Skeletal muscle tissue (tissue), 4 donors: ENCODE measurements around the gene CMIP. TPM values are rescaled to one million over a fixed set of nuclear protein-coding genes. Genes with fewer than 3 reads are reported as not detected.

Experiments
- H3K27ac ChIP-seq: one replicate; pipeline ENCODE4 v1.7.0; 2013; ENCODE audit warnings: mild to moderate bottlenecking, low read depth, low read length, inconsistent platforms
- H3K27me3 ChIP-seq, 3 donors: one replicate each; pipeline ENCODE4 v1.7.0; 2013; ENCODE audit warnings: low read length in 3 of 3; ENCODE audit not compliant: control insufficient read depth in 3 of 3, insufficient read depth in 3 of 3
- H3K36me3 ChIP-seq, 3 donors: one replicate each; pipeline ENCODE4 v1.7.0; 2013; ENCODE audit warnings: low read length in 3 of 3; ENCODE audit not compliant: control insufficient read depth in 3 of 3, insufficient read depth in 3 of 3
- H3K4me1 ChIP-seq, 3 donors: one replicate each; pipeline ENCODE4 v1.7.0; 2013; ENCODE audit warnings: low read length in 3 of 3, mild to moderate bottlenecking in 3 of 3; ENCODE audit not compliant: control insufficient read depth in 3 of 3, insufficient read depth in 3 of 3
- H3K4me3 ChIP-seq, 3 donors: one replicate each; pipeline ENCODE4 v1.7.0; 2013; ENCODE audit warnings: low read length in 3 of 3
- H3K9ac ChIP-seq, 3 donors: one replicate each; pipeline ENCODE4 v1.7.0; 2013; ENCODE audit warnings: low read length in 3 of 3, mild to moderate bottlenecking in 3 of 3, moderate library complexity in 2 of 3, low read depth in 1 of 3
- H3K9me3 ChIP-seq, 3 donors: one replicate each; pipeline ENCODE4 v1.7.0; 2013; ENCODE audit warnings: low read length in 3 of 3; ENCODE audit not compliant: control insufficient read depth in 3 of 3
- total RNA-seq: library from RNA; depleted of rRNA; stranded (reverse); fragments of >200 nt; gene quantifications from one replicate; pipeline ENCODE4 v1.2.3, GENCODE V29; 2014
- donor health status: Osteomylitis.

CMIP gene
- total RNA-seq, 1 donor from 2014 or later: 6.8 TPM

GRCh38 chr16:81454044-81454443, 9.4 kb downstream of the CMIP start:
- no peaks in the 10 kb centered on the region for H3K27me3 ChIP-seq
- H3K4me3 ChIP-seq: no peak overlapping the region
- H3K36me3 ChIP-seq: peaks cover 0 to 3% (median 0%) of the 10 kb centered on the region in 3 donors
- H3K9me3 ChIP-seq: no peaks in the 10 kb centered on the region
- peaks cover 9 to 18% (median 10%) of the 10 kb centered on the region in 3 donors for H3K4me1 ChIP-seq
- no peak overlapping the region for H3K9ac ChIP-seq
- H3K27ac ChIP-seq: no peak overlapping the region

- Histone ChIP-seq H3K27ac (no peak overlapping the region), H3K36me3 (peaks cover 0 to 3% (median 0%) of the 10 kb centered on the region in 3 donors), H3K27me3 (no peaks in the 10 kb centered on the region), H3K9ac (no peak overlapping the region), H3K9me3 (no peaks in the 10 kb centered on the region), H3K4me3 (no peak overlapping the region), H3K4me1 (peaks cover 13 to 18% (median 15%) of the 10 kb centered on the region in 3 donors)
Observed at GRCh38 chr16:81455006-81455405, 10.4 kb downstream of the CMIP start.

DNA sequence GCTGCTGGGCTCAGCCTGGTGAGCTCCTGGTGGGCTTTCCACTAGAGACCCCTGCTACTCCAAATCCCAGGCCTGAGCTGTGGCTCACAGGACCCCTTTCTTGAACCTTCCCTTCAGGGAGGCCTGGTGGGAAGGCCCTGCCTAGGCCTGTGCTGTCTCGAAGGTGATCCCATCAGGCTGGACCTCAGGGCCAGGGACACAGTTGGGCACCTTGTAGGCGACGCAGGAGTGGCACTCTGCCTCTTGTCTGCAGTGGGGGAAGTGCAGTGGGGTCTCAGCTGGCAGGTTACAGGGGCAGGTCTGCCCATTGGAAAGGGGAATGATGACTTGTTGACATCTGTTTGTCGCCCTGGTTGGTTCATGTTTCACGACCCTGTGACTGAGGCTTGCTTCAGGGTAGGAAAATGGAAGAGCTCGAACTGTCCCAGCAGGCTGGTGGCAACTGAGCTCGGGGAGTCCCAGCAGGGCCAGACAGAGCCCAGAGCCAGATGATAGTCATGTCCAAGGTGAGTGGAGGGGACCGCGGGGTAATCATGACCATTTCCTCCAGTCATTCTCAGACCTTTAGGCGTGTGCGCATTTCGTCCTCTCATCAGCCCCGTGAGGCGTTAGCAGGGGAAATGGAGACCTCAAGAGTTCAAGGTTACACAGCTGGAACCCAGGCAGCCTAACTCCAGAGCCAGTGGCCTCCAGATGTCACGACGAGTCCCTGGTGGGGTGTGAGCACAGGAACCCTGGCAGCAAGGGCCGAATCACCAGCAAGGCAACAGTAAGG, 11.3 kb downstream of the CMIP start:
- peaks cover 0 to 3% (median 0%) of the 10 kb centered on the region in 3 donors for H3K36me3 ChIP-seq
- peaks cover 14 to 21% (median 18%) of the 10 kb centered on the region in 3 donors for H3K4me1 ChIP-seq
- H3K4me3 ChIP-seq: no peak overlapping the region
- no peaks in the 10 kb centered on the region for H3K9me3 ChIP-seq
- H3K9ac ChIP-seq: no peak overlapping the region
- no peak overlapping the region for H3K27ac ChIP-seq
- no peaks in the 10 kb centered on the region for H3K27me3 ChIP-seq

GRCh38 chr16:81456523-81457325, 12.1 kb downstream of the CMIP start:
- no peak overlapping the region for H3K4me3 ChIP-seq
- no peaks in the 10 kb centered on the region for H3K27me3 ChIP-seq
- H3K9ac ChIP-seq: no peak overlapping the region
- no peaks in the 10 kb centered on the region for H3K9me3 ChIP-seq
- peaks cover 0 to 3% (median 0%) of the 10 kb centered on the region in 3 donors for H3K36me3 ChIP-seq
- no peak overlapping the region for H3K27ac ChIP-seq
- H3K4me1 ChIP-seq: peaks cover 18 to 20% (median 19%) of the 10 kb centered on the region in 3 donors

GRCh38 chr16:81457326-81458133, 12.9 kb downstream of the CMIP start:
- H3K4me3 ChIP-seq: no peak overlapping the region
- no peak overlapping the region for H3K9ac ChIP-seq
- no peaks in the 10 kb centered on the region for H3K27me3 ChIP-seq
- H3K9me3 ChIP-seq: no peaks in the 10 kb centered on the region
- H3K36me3 ChIP-seq: peaks cover 0 to 3% (median 0%) of the 10 kb centered on the region in 3 donors
- peaks cover 12 to 19% (median 15%) of the 10 kb centered on the region in 3 donors for H3K4me1 ChIP-seq
- no peak overlapping the region for H3K27ac ChIP-seq

- peaks cover 12 to 21% (median 13%) of the 10 kb centered on the region in 3 donors for H3K4me1 ChIP-seq
- H3K36me3 ChIP-seq: peaks cover 0 to 3% (median 0%) of the 10 kb centered on the region in 3 donors
Observed at GRCh38 chr16:81458149-81458669, 13.6 kb downstream of the CMIP start.

GRCh38 chr16:81458827-81459598, 14.4 kb downstream of the CMIP start:
- H3K27me3 ChIP-seq: no peaks in the 10 kb centered on the region

More at GRCh38 chr16:81458149-81458669, 13.6 kb downstream of the CMIP start:
- no peak overlapping the region for H3K27ac ChIP-seq
- no peaks in the 10 kb centered on the region for H3K27me3 ChIP-seq
- no peaks in the 10 kb centered on the region for H3K9me3 ChIP-seq
- H3K4me3 ChIP-seq: no peak overlapping the region
- no peak overlapping the region for H3K9ac ChIP-seq

GRCh38 chr16:81460075-81460474, 15.5 kb downstream of the CMIP start:
- no peak overlapping the region for H3K9ac ChIP-seq
- H3K36me3 ChIP-seq: peaks cover 0 to 3% (median 0%) of the 10 kb centered on the region in 3 donors
- no peak overlapping the region for H3K4me3 ChIP-seq
- no peaks in the 10 kb centered on the region for H3K27me3 ChIP-seq
- no peaks in the 10 kb centered on the region for H3K9me3 ChIP-seq
- peaks cover 7 to 17% (median 11%) of the 10 kb centered on the region in 3 donors for H3K4me1 ChIP-seq
- no peak overlapping the region for H3K27ac ChIP-seq

More at GRCh38 chr16:81458827-81459598, 14.4 kb downstream of the CMIP start:
- no peaks in the 10 kb centered on the region for H3K9me3 ChIP-seq
- no peak overlapping the region for H3K27ac ChIP-seq
- H3K36me3 ChIP-seq: peaks cover 0 to 3% (median 0%) of the 10 kb centered on the region in 3 donors
- no peak overlapping the region for H3K9ac ChIP-seq
- H3K4me1 ChIP-seq: peaks cover 7 to 17% (median 11%) of the 10 kb centered on the region in 3 donors
- H3K4me3 ChIP-seq: no peak overlapping the region

GRCh38 chr16:81461243-81461642, 16.6 kb downstream of the CMIP start:
- H3K27ac ChIP-seq: no peak overlapping the region
- H3K9me3 ChIP-seq: no peaks in the 10 kb centered on the region
- peaks cover 7 to 17% (median 11%) of the 10 kb centered on the region in 3 donors for H3K4me1 ChIP-seq
- no peak overlapping the region for H3K4me3 ChIP-seq
- H3K36me3 ChIP-seq: peaks cover 0 to 1% (median 0%) of the 10 kb centered on the region in 3 donors
- H3K27me3 ChIP-seq: no peaks in the 10 kb centered on the region
- H3K9ac ChIP-seq: no peak overlapping the region
